Activated CD4-positive, alpha-beta T cell treated with anti-CD3 and anti-CD28 coated beads, Interleukin-2, amount 10 ng/mL, durations not matched to agents 7 days and 5 days (primary cell): Measurements from ENCODE around the gene RASGRP2. TPM values are rescaled to one million over a fixed set of nuclear protein-coding genes. Genes with fewer than 3 reads are reported as not detected.
A peak's percentile ranks its signal among the peaks of the same experiment; 100 is the strongest.

Experiments
- CTCF ChIA-PET: fragments of 350-600 bp; sonication (Branson Sonifier 250); formaldehyde crosslinking; loops from one replicate; lab custom pipeline; 2021; ENCODE audit warnings: antibody characterized with exemption; lab: Charles Lee
- POLR2A ChIA-PET: fragments of 350-600 bp; sonication (Branson Sonifier 250); formaldehyde crosslinking; loops from one replicate; lab custom pipeline; 2021; ENCODE audit warnings: antibody characterized with exemption; lab: Charles Lee
- DNase-seq: peaks from one replicate; pipeline ENCODE4 v3.0.0-alpha.2; 2020
- H3K27ac Mint-ChIP-seq: one replicate; pipeline ENCODE4 v1.8.0; 2021; ENCODE audit warnings: mild to moderate bottlenecking, moderate library complexity, mixed read lengths
- H3K27me3 Mint-ChIP-seq: one replicate; pipeline ENCODE4 v1.8.0; 2021; ENCODE audit warnings: mixed read lengths
- H3K36me3 Mint-ChIP-seq: one replicate; pipeline ENCODE4 v1.8.0; 2021; ENCODE audit warnings: low read depth, mixed read lengths
- H3K4me1 Mint-ChIP-seq: one replicate; pipeline ENCODE4 v1.8.0; 2021; ENCODE audit warnings: mixed read lengths
- H3K4me3 Mint-ChIP-seq: one replicate; pipeline ENCODE4 v1.8.0; 2021; ENCODE audit warnings: mild to moderate bottlenecking, moderate library complexity, mixed read lengths
- H3K9me3 Mint-ChIP-seq: one replicate; pipeline ENCODE4 v1.8.0; 2021; ENCODE audit warnings: mixed read lengths
- total RNA-seq, 2 experiments: library from RNA; stranded (reverse); gene quantifications; one replicate each; pipeline ENCODE4 v1.2.3, GENCODE V29; 2021

Gene RASGRP2
- total RNA-seq, 2 experiments from 2014 or later, result 293 to 300 TPM

- ChIA-PET CTCF (interaction anchor here (1.3 to 2.1 kb wide), 3 partner anchors 9 to 14 kb away, joined by 3 to 9 read pairs (median 5); partner anchors contain the start of gene RASGRP2), POLR2A (no interaction called here)
- peaks cover 27% of the 10 kb centered on the region for H3K36me3 Mint-ChIP-seq
- no peak for DNase-seq
- H3K27me3 Mint-ChIP-seq, result no peaks in the 10 kb centered on the region
- peak overlapping the region; percentile 77 for H3K27ac Mint-ChIP-seq
- H3K4me3 Mint-ChIP-seq, result no peak overlapping the region
- H3K9me3 Mint-ChIP-seq, result no peaks in the 10 kb centered on the region
- peaks cover 37% of the 10 kb centered on the region for H3K4me1 Mint-ChIP-seq
Measured at GRCh38 chr11:64752175-64752970, 8.4 kb upstream of the RASGRP2 start.

- H3K9me3 Mint-ChIP-seq, result no peaks in the 10 kb centered on the region
- H3K4me3 Mint-ChIP-seq, result no peak overlapping the region
- DNase-seq, result no peak
- POLR2A ChIA-PET, result no interaction called here
- H3K27me3 Mint-ChIP-seq, result no peaks in the 10 kb centered on the region
- peaks cover 39% of the 10 kb centered on the region for H3K4me1 Mint-ChIP-seq
- peaks cover 27% of the 10 kb centered on the region for H3K36me3 Mint-ChIP-seq
- no peak overlapping the region for H3K27ac Mint-ChIP-seq
- CTCF ChIA-PET, result interaction anchor here (1.3 to 2.1 kb wide), 3 partner anchors 9 to 13 kb away, joined by 3 to 9 read pairs (median 5); partner anchors contain the start of gene RASGRP2
Measured at GRCh38 chr11:64751580-64751979, 7.6 kb upstream of the RASGRP2 start.

GRCh38 chr11:64751136-64751535 lies 7.2 kb upstream of the RASGRP2 start:
- POLR2A ChIA-PET, result no interaction called here
- no peaks in the 10 kb centered on the region for H3K27me3 Mint-ChIP-seq
- no peak for DNase-seq
- H3K4me3 Mint-ChIP-seq, result no peak overlapping the region
- peak overlapping the region; percentile 83 for H3K27ac Mint-ChIP-seq
- CTCF ChIA-PET, result interaction anchor here (1.3 to 2.1 kb wide), 3 partner anchors 8 to 13 kb away, joined by 3 to 9 read pairs (median 5); partner anchors contain the start of gene RASGRP2
- no peaks in the 10 kb centered on the region for H3K9me3 Mint-ChIP-seq
- H3K36me3 Mint-ChIP-seq, result peaks cover 27% of the 10 kb centered on the region
- peaks cover 43% of the 10 kb centered on the region for H3K4me1 Mint-ChIP-seq

GRCh38 chr11:64750361-64751054 lies 6.6 kb upstream of the RASGRP2 start:
- H3K27me3 Mint-ChIP-seq, result no peaks in the 10 kb centered on the region

GRCh38 chr11:64747961-64748665 lies 4.2 kb upstream of the RASGRP2 start:
- Mint-ChIP-seq H3K36me3 (peaks cover 30% of the 10 kb centered on the region), H3K27ac (peak overlapping the region; percentile 86), H3K4me1 (peaks cover 46% of the 10 kb centered on the region), H3K9me3 (no peaks in the 10 kb centered on the region), H3K27me3 (no peaks in the 10 kb centered on the region), H3K4me3 (no peak overlapping the region)
- ChIA-PET CTCF (interaction anchor here (0.6 to 2.5 kb wide), 5 partner anchors 10 to 59 kb away, joined by 3 to 9 read pairs (median 4); partner anchors contain the start of gene PYGM), POLR2A (no interaction called here)
- no peak for DNase-seq

More at GRCh38 chr11:64750361-64751054, 6.6 kb upstream of the RASGRP2 start:
- peaks cover 27% of the 10 kb centered on the region for H3K36me3 Mint-ChIP-seq
- ChIA-PET POLR2A (no interaction called here), CTCF (interaction anchor here (1.3 to 1.9 kb wide), 2 partner anchors 10 to 12 kb away, joined by 3 to 5 read pairs; no protein-coding TSS in a partner anchor)
- no peaks in the 10 kb centered on the region for H3K9me3 Mint-ChIP-seq
- no peak for DNase-seq
- H3K4me3 Mint-ChIP-seq, result no peak overlapping the region
- peaks cover 46% of the 10 kb centered on the region for H3K4me1 Mint-ChIP-seq
- H3K27ac Mint-ChIP-seq, result peak overlapping the region; percentile 83

DNA sequence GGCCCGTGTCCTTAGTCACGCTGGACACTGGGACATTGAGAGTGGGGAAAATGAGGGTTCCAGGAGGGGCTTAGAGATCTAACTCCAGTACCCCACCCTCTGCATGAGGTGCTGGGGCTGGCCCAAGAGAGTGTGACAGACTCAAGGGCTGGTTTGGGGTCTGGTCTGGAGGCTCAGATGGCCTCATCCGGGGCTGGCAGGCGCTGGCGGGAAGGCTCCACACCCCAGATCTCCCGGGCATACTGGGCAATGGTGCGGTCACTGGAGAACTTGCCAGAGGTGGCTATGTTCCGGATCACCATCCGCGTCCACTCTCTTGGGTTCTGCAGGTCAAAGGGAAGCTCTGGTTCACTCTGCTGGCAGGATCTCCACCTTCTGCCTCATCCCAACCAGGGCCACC lies 2.5 kb upstream of the RASGRP2 start:
- Mint-ChIP-seq H3K4me1 (peaks cover 44% of the 10 kb centered on the region), H3K9me3 (no peaks in the 10 kb centered on the region), H3K27ac (peak overlapping the region; percentile 87), H3K27me3 (no peaks in the 10 kb centered on the region), H3K4me3 (peak overlapping the region; percentile 14), H3K36me3 (peaks cover 24% of the 10 kb centered on the region)
- CTCF ChIA-PET, result interaction anchor here (1.5 to 2.5 kb wide), 2 partner anchors 13 to 26 kb away, joined by 3 to 9 read pairs; partner anchors contain the start of gene PYGM
- POLR2A ChIA-PET, result no interaction called here
- no peak for DNase-seq

DNA sequence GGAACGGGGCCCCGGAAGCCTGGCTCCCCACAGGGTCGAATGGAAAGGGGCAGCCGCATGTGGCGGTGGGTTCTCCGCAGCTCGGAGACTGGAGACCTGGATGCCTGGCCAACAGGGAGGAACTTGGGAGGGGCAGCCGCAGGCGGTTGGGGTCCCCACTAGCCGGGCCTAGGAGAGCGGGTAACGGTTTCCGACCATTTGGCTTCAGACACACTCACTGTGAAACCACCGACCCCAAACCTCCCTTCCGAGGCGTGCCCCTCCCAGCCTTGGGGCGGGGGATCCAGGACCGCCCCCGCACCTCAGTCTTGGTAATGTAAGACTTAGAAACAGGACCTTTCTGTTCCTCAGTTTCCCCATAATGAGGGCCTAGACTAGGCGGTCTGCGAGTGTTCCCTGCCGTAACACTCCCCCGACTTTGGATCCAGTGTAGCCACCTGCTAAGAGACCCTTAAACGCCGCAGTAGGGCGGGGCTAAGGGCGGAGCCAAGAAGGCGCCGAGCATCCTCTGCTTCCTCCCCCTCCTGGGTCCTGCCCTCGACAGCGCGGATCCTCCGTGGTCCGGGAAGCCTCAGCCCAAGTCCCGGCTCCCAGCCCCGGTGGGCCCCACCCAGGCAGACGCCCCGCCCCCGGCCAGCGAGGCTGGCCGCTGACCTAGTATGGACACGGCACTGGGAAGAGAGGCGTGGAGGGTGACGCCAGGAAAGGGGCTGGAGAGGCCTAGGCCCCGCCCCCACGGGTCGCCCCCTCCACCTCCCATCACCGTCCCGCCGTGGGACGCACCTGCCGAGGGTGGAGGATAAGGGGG lies 1.8 kb upstream of the RASGRP2 start:
- no peaks in the 10 kb centered on the region for H3K9me3 Mint-ChIP-seq
- ChIA-PET POLR2A (interaction anchor here (0.6 to 1.1 kb wide), 3 partner anchors 18 to 34 kb away, joined by 3 read pairs; no protein-coding TSS in a partner anchor), CTCF (interaction anchor here (0.9 to 3.8 kb wide), 10 partner anchors 14 to 500 kb away, joined by 3 to 25 read pairs (median 4); partner anchors contain the start of gene PYGM)
- peak overlapping the region; percentile 94 for H3K4me3 Mint-ChIP-seq
- H3K27ac Mint-ChIP-seq, result peak overlapping the region; percentile 98
- DNase-seq, result peak; percentile 90
- peaks cover 45% of the 10 kb centered on the region for H3K4me1 Mint-ChIP-seq
- no peaks in the 10 kb centered on the region for H3K27me3 Mint-ChIP-seq
- peaks cover 26% of the 10 kb centered on the region for H3K36me3 Mint-ChIP-seq

GRCh38 chr11:64745189-64745520 lies 1.2 kb upstream of the RASGRP2 start:
- peak overlapping the region; percentile 98 for H3K27ac Mint-ChIP-seq
- H3K4me1 Mint-ChIP-seq, result peaks cover 45% of the 10 kb centered on the region
- ChIA-PET CTCF (interaction anchor here (0.6 to 3.8 kb wide), 9 partner anchors 16 to 1954 kb away, joined by 3 to 25 read pairs (median 4); no protein-coding TSS in a partner anchor), POLR2A (interaction anchor here (0.6 to 1.1 kb wide), 4 partner anchors 18 to 35 kb away, joined by 3 to 6 read pairs (median 3); no protein-coding TSS in a partner anchor)
- DNase-seq, result peak; percentile 94
- peak overlapping the region; percentile 94 for H3K4me3 Mint-ChIP-seq
- peaks cover 27% of the 10 kb centered on the region for H3K36me3 Mint-ChIP-seq
- H3K27me3 Mint-ChIP-seq, result no peaks in the 10 kb centered on the region
- H3K9me3 Mint-ChIP-seq, result no peaks in the 10 kb centered on the region

GRCh38 chr11:64744544-64745188 lies 724 bp upstream of the RASGRP2 start:
- H3K27ac Mint-ChIP-seq, result peak overlapping the region; percentile 98
- peaks cover 45% of the 10 kb centered on the region for H3K4me1 Mint-ChIP-seq

GRCh38 chr11:64742889-64743590 lies 902 bp downstream of the RASGRP2 start:
- ChIA-PET POLR2A (no interaction called here), CTCF (interaction anchor here (0.6 to 3.8 kb wide), 13 partner anchors 9 to 401 kb away, joined by 3 to 25 read pairs (median 5); partner anchors contain the start of genes MAJIN and SF1)
- Mint-ChIP-seq H3K9me3 (no peaks in the 10 kb centered on the region), H3K27me3 (no peaks in the 10 kb centered on the region), H3K27ac (no peak overlapping the region), H3K4me1 (peaks cover 39% of the 10 kb centered on the region), H3K4me3 (peak overlapping the region; percentile 92), H3K36me3 (peaks cover 34% of the 10 kb centered on the region)
- peak; percentile 69 for DNase-seq

More at GRCh38 chr11:64744544-64745188, 724 bp upstream of the RASGRP2 start:
- Mint-ChIP-seq H3K4me3 (peak overlapping the region; percentile 94), H3K9me3 (no peaks in the 10 kb centered on the region), H3K36me3 (peaks cover 28% of the 10 kb centered on the region), H3K27me3 (no peaks in the 10 kb centered on the region)
- peak; percentile 56 for DNase-seq
- POLR2A ChIA-PET, result interaction anchor here (0.6 to 1.1 kb wide), 5 partner anchors 19 to 35 kb away, joined by 3 to 6 read pairs (median 3); partner anchors contain the start of gene SF1
- CTCF ChIA-PET, result interaction anchor here (0.5 to 3.8 kb wide), 18 partner anchors 10 to 1954 kb away, joined by 3 to 25 read pairs (median 4); partner anchors contain the start of gene PYGM
